Calu3 (cell line): ENCODE measurements around the gene OR10Z1. TPM values are rescaled to one million over a fixed set of nuclear protein-coding genes. Genes with fewer than 3 reads are reported as not detected.

Experiments used
- BruUV-seq: library from RNA; stranded (reverse); fragments of 400-500 nt; replicated peaks from 2 replicates; lab custom pipeline; 2021; lab: Mats Ljungman, UMichigan
- CTCF ChIA-PET: fragments of 300-600 bp; sonication (Branson Sonifier 250); formaldehyde crosslinking; loops from one replicate; lab custom pipeline; 2022; ENCODE audit warnings: antibody characterized with exemption; lab: Charles Lee
- DNase-seq: peaks from one replicate; pipeline ENCODE4 v3.0.0; 2022
- H3K27ac Mint-ChIP-seq: one replicate; pipeline ENCODE4 v1.8.0; 2022; ENCODE audit warnings: mixed read lengths; ENCODE audit not compliant: unreplicated experiment
- H3K27me3 Mint-ChIP-seq: one replicate; pipeline ENCODE4 v1.8.0; 2022; ENCODE audit warnings: mixed read lengths; ENCODE audit not compliant: unreplicated experiment
- H3K36me3 Mint-ChIP-seq: one replicate; pipeline ENCODE4 v1.8.0; 2022; ENCODE audit warnings: mild to moderate bottlenecking, moderate library complexity, mixed read lengths; ENCODE audit not compliant: insufficient read depth, unreplicated experiment
- H3K4me1 Mint-ChIP-seq: one replicate; pipeline ENCODE4 v1.8.0; 2022; ENCODE audit warnings: mild to moderate bottlenecking, low read depth, mixed read lengths; ENCODE audit not compliant: unreplicated experiment
- H3K4me3 Mint-ChIP-seq: one replicate; pipeline ENCODE4 v1.8.0; 2022; ENCODE audit warnings: mild to moderate bottlenecking, low read depth, moderate library complexity, mixed read lengths; ENCODE audit not compliant: unreplicated experiment
- H3K9me3 Mint-ChIP-seq: one replicate; pipeline ENCODE4 v1.8.0; 2022; ENCODE audit warnings: low read depth, mixed read lengths; ENCODE audit not compliant: unreplicated experiment
- CTCF ChIP-seq: fragments of 200-600 bp; IDR thresholded peaks from one replicate; pipeline ENCODE4 v1.8.0; 2022; ENCODE audit warnings: antibody characterized with exemption; ENCODE audit not compliant: unreplicated experiment
- intact Hi-C: fragments of 100-400 bp; cut with micrococcal nuclease; formaldehyde crosslinking; loops from one replicate; pipeline ENCODE4 v1.10.0; 2022; ENCODE audit not compliant: unreplicated experiment
- total RNA-seq: library from RNA; stranded (reverse); gene quantifications from 2 replicates; pipeline ENCODE4 v1.2.3, GENCODE V29; 2022

Gene OR10Z1
- total RNA-seq, 1 experiment from 2014 or later, result not detected

- H3K36me3 Mint-ChIP-seq, result no peaks in the 10 kb centered on the region
- intact Hi-C loops, result no loop called here
- CTCF ChIA-PET, result no interaction called here
- H3K27me3 Mint-ChIP-seq, result no peaks in the 10 kb centered on the region
- no peak for DNase-seq
- H3K9me3 Mint-ChIP-seq, result no peaks in the 10 kb centered on the region
- no TSS peak for BruUV-seq
- no peak for TF ChIP-seq CTCF
- H3K4me1 Mint-ChIP-seq, result no peaks in the 10 kb centered on the region
- no peak overlapping the region for H3K4me3 Mint-ChIP-seq
- no peak overlapping the region for H3K27ac Mint-ChIP-seq
These were observed 39.4 kb downstream of the OR10Z1 start for GRCh38 chr1:158644449-158644848.

GRCh38 chr1:158646465-158646864, 41.4 kb downstream of the OR10Z1 start:
- CTCF ChIA-PET, result no interaction called here
- no peak for TF ChIP-seq CTCF
- no peaks in the 10 kb centered on the region for H3K36me3 Mint-ChIP-seq
- BruUV-seq, result no TSS peak
- intact Hi-C loops, result no loop called here
- no peaks in the 10 kb centered on the region for H3K9me3 Mint-ChIP-seq
- DNase-seq, result no peak
- no peaks in the 10 kb centered on the region for H3K27me3 Mint-ChIP-seq
- no peak overlapping the region for H3K27ac Mint-ChIP-seq
- no peaks in the 10 kb centered on the region for H3K4me1 Mint-ChIP-seq
- no peak overlapping the region for H3K4me3 Mint-ChIP-seq

GRCh38 chr1:158649052-158649451, 44.0 kb downstream of the OR10Z1 start:
- Mint-ChIP-seq H3K27ac (no peak overlapping the region), H3K27me3 (no peaks in the 10 kb centered on the region), H3K4me1 (peaks cover 9% of the 10 kb centered on the region), H3K4me3 (no peak overlapping the region), H3K36me3 (no peaks in the 10 kb centered on the region), H3K9me3 (no peaks in the 10 kb centered on the region)
- CTCF ChIA-PET, result interaction anchor here (0.9 kb wide), 1 partner anchor 20 kb away, joined by 3 read pairs; no protein-coding TSS in a partner anchor
- TF ChIP-seq CTCF, result no peak
- intact Hi-C loops, result no loop called here
- no peak for DNase-seq
- BruUV-seq, result no TSS peak

GRCh38 chr1:158652721-158653334, 47.8 kb downstream of the OR10Z1 start:
- Mint-ChIP-seq H3K4me3 (peak overlapping the region; percentile 1), H3K27ac (no peak overlapping the region), H3K36me3 (no peaks in the 10 kb centered on the region), H3K9me3 (no peaks in the 10 kb centered on the region), H3K4me1 (peaks cover 9% of the 10 kb centered on the region), H3K27me3 (no peaks in the 10 kb centered on the region)
- intact Hi-C loops, result loop anchor here (10.0 kb wide), 1 partner anchor 352 kb away; the partner anchor contains the start of gene IFI16
- no TSS peak for BruUV-seq
- TF ChIP-seq CTCF, result no peak
- CTCF ChIA-PET, result no interaction called here
- DNase-seq, result no peak
